ENCODE data around the gene KLRC1.

The KLRC1 gene

DNA sequence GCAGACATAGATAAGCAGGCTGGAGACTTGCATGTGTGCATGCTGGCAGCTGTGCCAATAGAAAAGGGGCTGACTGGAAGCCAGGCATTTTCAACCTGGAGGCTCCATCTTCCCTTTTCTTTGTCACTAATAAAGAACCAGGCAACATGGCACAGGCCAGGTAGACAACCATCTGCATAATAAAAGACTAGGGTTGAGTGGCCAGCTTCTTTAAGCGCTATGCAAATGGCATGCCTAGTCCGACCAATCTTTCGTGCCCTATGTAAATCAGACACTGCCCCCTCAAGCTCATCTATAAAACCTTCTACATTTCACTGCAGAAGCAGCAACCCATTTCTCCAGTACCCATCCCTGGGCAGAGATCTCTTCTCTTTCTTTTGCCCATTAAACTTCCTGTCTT, 4.6 kb upstream of the KLRC1 start:
- ATAC-seq: no peak
- no peak for TF ChIP-seq ZFP30 (CRISPR knock-in tag; IDR thresholded peaks at IDR 0.05)

DNA sequence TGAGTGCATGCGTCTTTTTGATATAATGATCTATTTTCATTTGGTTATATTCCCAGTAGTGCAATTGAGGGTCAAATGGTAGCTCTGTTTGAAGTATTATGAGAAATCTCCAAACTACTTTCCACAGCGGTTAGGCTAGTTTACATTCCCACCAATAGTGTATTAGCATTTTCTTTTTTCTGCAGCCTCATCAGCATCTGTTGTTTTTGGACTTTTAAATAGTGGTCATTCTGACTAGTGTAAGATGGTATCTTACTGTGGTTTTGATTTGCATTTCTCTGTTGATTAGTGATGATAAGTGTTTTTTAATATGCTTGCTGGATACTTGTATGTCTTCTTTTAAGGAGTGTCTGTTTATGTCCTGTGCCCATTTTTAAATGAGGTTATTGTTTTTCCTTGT, 3.7 kb upstream of the KLRC1 start:
- ATAC-seq: no peak
- TF ChIP-seq ZC3H10 (CRISPR knock-in tag; IDR thresholded peaks at IDR 0.05) (no peak), ZNF565 (CRISPR knock-in tag; conservative IDR thresholded peaks at IDR 0.05; ENCODE audit: low read depth) (no peak), ESRRG (CRISPR knock-in tag; IDR thresholded peaks at IDR 0.05) (no peak), ZNF8 (CRISPR knock-in tag; IDR thresholded peaks at IDR 0.05) (no peak), PPARA (CRISPR knock-in tag; IDR thresholded peaks at IDR 0.05; ENCODE audit: borderline replicate concordance) (no peak), RARB (CRISPR knock-in tag; IDR thresholded peaks at IDR 0.05) (no peak), ZFP30 (CRISPR knock-in tag; IDR thresholded peaks at IDR 0.05) (no peak), ZFP3 (CRISPR knock-in tag; IDR thresholded peaks at IDR 0.05) (no peak), SNAI2 (CRISPR knock-in tag; IDR thresholded peaks at IDR 0.05) (no peak), GLIS3 (CRISPR knock-in tag; IDR thresholded peaks at IDR 0.05) (no peak), ZNF70 (CRISPR knock-in tag; IDR thresholded peaks at IDR 0.05) (no peak), ARNTL (CRISPR knock-in tag; IDR thresholded peaks at IDR 0.05; ENCODE audit: borderline replicate concordance, low read depth) (no peak), OSR1 (CRISPR knock-in tag; IDR thresholded peaks at IDR 0.05) (no peak)
- TF ChIP-seq, protein P1, sequence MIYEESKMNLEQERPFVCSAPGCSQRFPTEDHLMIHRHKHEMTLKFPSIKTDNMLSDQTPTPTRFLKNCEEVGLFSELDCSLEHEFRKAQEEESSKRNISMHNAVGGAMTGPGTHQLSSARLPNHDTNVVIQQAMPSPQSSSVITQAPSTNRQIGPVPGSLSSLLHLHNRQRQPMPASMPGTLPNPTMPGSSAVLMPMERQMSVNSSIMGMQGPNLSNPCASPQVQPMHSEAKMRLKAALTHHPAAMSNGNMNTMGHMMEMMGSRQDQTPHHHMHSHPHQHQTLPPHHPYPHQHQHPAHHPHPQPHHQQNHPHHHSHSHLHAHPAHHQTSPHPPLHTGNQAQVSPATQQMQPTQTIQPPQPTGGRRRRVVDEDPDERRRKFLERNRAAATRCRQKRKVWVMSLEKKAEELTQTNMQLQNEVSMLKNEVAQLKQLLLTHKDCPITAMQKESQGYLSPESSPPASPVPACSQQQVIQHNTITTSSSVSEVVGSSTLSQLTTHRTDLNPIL (CRISPR knock-in tag; IDR thresholded peaks at IDR 0.05; ENCODE audit: low read depth): no peak
- TF ChIP-seq, protein P2, sequence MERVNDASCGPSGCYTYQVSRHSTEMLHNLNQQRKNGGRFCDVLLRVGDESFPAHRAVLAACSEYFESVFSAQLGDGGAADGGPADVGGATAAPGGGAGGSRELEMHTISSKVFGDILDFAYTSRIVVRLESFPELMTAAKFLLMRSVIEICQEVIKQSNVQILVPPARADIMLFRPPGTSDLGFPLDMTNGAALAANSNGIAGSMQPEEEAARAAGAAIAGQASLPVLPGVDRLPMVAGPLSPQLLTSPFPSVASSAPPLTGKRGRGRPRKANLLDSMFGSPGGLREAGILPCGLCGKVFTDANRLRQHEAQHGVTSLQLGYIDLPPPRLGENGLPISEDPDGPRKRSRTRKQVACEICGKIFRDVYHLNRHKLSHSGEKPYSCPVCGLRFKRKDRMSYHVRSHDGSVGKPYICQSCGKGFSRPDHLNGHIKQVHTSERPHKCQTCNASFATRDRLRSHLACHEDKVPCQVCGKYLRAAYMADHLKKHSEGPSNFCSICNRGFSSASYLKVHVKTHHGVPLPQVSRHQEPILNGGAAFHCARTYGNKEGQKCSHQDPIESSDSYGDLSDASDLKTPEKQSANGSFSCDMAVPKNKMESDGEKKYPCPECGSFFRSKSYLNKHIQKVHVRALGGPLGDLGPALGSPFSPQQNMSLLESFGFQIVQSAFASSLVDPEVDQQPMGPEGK (CRISPR knock-in tag; IDR thresholded peaks at IDR 0.05; ENCODE audit: borderline replicate concordance): no peak
- TF ChIP-seq, protein P3, sequence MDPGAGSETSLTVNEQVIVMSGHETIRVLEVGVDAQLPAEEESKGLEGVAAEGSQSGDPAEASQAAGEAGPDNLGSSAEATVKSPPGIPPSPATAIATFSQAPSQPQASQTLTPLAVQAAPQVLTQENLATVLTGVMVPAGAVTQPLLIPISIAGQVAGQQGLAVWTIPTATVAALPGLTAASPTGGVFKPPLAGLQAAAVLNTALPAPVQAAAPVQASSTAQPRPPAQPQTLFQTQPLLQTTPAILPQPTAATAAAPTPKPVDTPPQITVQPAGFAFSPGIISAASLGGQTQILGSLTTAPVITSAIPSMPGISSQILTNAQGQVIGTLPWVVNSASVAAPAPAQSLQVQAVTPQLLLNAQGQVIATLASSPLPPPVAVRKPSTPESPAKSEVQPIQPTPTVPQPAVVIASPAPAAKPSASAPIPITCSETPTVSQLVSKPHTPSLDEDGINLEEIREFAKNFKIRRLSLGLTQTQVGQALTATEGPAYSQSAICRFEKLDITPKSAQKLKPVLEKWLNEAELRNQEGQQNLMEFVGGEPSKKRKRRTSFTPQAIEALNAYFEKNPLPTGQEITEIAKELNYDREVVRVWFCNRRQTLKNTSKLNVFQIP (CRISPR knock-in tag; IDR thresholded peaks at IDR 0.05; ENCODE audit: borderline replicate concordance, low read depth): no peak
- TF ChIP-seq, protein P4, sequence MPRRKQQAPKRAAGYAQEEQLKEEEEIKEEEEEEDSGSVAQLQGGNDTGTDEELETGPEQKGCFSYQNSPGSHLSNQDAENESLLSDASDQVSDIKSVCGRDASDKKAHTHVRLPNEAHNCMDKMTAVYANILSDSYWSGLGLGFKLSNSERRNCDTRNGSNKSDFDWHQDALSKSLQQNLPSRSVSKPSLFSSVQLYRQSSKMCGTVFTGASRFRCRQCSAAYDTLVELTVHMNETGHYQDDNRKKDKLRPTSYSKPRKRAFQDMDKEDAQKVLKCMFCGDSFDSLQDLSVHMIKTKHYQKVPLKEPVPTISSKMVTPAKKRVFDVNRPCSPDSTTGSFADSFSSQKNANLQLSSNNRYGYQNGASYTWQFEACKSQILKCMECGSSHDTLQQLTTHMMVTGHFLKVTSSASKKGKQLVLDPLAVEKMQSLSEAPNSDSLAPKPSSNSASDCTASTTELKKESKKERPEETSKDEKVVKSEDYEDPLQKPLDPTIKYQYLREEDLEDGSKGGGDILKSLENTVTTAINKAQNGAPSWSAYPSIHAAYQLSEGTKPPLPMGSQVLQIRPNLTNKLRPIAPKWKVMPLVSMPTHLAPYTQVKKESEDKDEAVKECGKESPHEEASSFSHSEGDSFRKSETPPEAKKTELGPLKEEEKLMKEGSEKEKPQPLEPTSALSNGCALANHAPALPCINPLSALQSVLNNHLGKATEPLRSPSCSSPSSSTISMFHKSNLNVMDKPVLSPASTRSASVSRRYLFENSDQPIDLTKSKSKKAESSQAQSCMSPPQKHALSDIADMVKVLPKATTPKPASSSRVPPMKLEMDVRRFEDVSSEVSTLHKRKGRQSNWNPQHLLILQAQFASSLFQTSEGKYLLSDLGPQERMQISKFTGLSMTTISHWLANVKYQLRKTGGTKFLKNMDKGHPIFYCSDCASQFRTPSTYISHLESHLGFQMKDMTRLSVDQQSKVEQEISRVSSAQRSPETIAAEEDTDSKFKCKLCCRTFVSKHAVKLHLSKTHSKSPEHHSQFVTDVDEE (CRISPR knock-in tag; IDR thresholded peaks at IDR 0.05): no peak

DNA sequence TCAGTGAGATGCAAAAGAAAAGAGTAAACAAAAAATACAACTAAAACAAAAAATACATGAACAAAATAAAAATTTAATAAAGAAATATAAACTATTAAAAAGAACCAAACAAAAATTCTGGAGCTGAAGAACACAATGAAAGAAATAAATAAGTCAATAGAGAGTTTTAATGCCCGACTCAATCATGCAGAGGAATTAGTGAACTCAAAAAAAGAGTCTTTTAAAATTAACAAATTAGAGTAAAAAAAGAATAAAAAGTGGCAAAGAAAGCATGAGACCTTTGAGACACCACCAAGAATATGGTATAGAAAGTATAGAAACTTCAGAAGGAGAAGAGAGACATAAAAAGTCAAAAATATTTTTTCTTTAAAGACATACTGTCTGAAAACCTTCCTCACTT, 2.6 kb upstream of the KLRC1 start:
- no peak for ATAC-seq
- TF ChIP-seq BACH2 (CRISPR knock-in tag; IDR thresholded peaks at IDR 0.05; ENCODE audit: borderline replicate concordance): no peak
- TF ChIP-seq CSDC2 (CRISPR knock-in tag; IDR thresholded peaks at IDR 0.05): no peak
- TF ChIP-seq, protein P2 (CRISPR knock-in tag; IDR thresholded peaks at IDR 0.05; ENCODE audit: borderline replicate concordance): no peak
- TF ChIP-seq, protein P4 (CRISPR knock-in tag; IDR thresholded peaks at IDR 0.05): no peak
- TF ChIP-seq ZFP30 (CRISPR knock-in tag; IDR thresholded peaks at IDR 0.05): no peak
- TF ChIP-seq, protein P1 (CRISPR knock-in tag; IDR thresholded peaks at IDR 0.05; ENCODE audit: low read depth): no peak
- TF ChIP-seq ARNTL (CRISPR knock-in tag; IDR thresholded peaks at IDR 0.05; ENCODE audit: borderline replicate concordance, low read depth): no peak
- no peak for TF ChIP-seq ISL1 (CRISPR knock-in tag; IDR thresholded peaks at IDR 0.05)
- no peak for TF ChIP-seq ZNF565 (CRISPR knock-in tag; conservative IDR thresholded peaks at IDR 0.05; ENCODE audit: low read depth)
- TF ChIP-seq, protein P3 (CRISPR knock-in tag; IDR thresholded peaks at IDR 0.05; ENCODE audit: borderline replicate concordance, low read depth): no peak
- no peak for TF ChIP-seq GLIS3 (CRISPR knock-in tag; IDR thresholded peaks at IDR 0.05)
- no peak for TF ChIP-seq ZC3H10 (CRISPR knock-in tag; IDR thresholded peaks at IDR 0.05)
- TF ChIP-seq TCF4 (CRISPR knock-in tag; IDR thresholded peaks at IDR 0.05; ENCODE audit: borderline replicate concordance): no peak
- TF ChIP-seq ESRRG (CRISPR knock-in tag; IDR thresholded peaks at IDR 0.05): no peak
- TF ChIP-seq TOX (CRISPR knock-in tag; IDR thresholded peaks at IDR 0.05; ENCODE audit: borderline replicate concordance): no peak
- TF ChIP-seq OSR1 (CRISPR knock-in tag; IDR thresholded peaks at IDR 0.05): no peak
- no peak for TF ChIP-seq ZNF70 (CRISPR knock-in tag; IDR thresholded peaks at IDR 0.05)
